ENCODE measurements around the gene SHB.
"Not testable (repeated sequence)": the region's sequence is repeated elsewhere in the genome, so short reads cannot be mapped to it uniquely, and the experiment has no call there.

The SHB gene

DNA sequence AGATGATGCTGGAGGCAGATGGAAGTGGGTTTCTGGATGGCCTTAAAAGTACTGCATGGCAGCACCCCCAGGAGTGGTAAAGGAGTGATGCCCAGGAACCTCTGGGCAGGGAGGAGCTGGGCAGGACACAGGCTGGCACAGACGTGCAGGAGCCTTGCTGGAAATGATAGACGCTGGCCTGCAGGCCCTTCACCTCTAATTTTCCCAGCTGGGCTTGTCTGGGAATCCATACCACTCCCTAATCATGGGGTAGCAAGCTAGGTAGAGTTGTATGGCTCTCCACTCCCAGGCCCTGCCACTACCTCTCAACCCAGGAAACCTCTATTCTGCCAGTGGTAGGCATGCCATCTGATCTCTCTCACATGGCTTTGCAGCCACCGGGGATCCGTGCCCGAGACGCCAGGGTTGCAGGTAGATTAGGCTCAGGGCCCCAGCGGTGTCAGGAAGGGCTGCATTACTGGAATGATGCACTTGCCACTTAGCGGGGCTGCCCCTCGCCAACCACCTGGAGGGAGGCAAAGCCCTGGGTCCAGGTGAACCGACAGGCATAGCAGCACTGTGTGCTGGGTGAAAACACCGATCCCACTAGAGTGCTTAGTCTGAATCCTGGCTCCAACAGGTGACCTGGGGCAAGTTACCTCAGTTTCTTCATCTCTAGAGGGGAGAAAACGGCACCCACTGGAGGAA, 85.5 kb downstream of the SHB start:
- DNase-seq = no peak

DNA sequence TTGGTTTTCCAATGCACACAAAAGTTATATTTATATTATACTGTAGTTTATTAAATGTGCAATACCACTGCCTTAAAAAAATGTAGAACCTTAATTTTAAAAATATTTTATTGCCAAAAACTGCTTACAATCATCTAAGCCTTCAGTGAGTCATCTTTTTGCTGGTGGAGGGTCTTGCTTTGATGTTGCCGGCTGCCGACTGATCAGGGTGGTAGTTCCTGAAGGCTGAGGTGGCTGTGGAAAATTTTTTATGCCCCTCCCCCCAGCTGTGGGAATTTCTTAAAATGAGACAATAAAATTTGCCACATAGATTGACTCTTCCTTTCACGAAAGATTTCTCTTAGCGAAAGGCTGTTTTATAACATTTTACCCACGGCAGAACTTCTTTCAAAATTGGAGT, 89.2 kb downstream of the SHB start:
- DNase-seq = no peak

DNA sequence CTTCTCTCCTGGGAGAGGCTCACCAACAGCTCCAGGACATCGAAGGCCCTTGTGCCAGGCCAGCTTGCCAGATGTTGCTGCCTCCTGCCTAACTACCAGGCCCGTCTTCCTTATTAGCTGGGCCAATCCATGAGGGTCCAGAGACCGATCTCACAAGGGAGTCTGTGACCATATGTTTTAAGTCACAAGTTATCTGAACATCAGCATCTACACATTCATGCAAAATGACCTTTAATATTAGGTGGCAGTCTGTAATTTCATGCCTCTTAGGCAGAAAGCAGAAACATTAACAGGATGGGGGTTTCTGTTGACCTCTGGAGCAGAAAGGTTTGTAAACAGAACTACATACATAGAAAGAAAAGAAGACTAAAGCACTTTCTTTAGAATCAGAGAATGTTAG, 90.0 kb downstream of the SHB start:
- no peak for DNase-seq

DNA sequence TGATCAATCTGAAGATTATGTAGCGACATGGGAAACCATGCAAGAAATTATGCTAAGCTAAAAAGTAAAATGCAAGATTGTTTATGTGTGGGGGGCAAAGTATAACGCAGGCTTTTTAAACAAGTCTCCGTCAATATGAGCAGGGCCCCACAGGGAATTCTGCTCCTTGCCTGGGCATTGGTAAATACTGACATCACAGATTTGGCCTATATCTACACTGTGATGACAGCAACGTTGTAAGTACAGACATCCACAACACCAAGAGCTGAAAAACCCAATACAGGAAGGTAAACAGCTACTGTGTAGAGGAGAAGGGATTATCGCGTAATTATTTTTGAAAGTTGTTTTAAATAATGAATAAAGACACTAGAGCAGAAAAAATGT, 90.6 kb downstream of the SHB start:
- DNase-seq = no peak

- no peak for DNase-seq
Observed at GRCh38 chr9:37977851-37978480, 91.1 kb downstream of the SHB start.

- DNase-seq = no peak
Observed at GRCh38 chr9:37976714-37977477, 92.1 kb downstream of the SHB start.

DNA sequence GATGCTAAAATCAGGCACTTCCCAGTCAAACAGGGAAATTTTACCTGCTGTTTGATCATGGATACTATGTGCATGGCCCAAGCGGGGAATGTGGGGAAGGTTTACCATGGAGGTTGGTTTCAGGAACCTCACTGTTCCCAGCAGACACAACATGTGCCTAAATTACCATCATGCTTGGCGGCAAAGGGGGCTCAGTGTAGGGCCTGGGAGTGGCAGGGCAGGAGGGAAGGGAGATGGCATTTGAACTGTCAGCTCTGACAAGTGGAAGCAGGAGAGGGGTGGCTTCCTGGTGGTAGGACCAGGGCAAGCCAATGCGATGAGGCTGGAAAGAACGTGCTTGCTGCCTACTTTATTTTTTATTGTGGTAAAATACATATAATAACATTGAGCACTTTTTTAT, 93.4 kb downstream of the SHB start:
- no peak for DNase-seq

GRCh38 chr9:37974506-37975173, 94.4 kb downstream of the SHB start:
- no peak for DNase-seq

DNA sequence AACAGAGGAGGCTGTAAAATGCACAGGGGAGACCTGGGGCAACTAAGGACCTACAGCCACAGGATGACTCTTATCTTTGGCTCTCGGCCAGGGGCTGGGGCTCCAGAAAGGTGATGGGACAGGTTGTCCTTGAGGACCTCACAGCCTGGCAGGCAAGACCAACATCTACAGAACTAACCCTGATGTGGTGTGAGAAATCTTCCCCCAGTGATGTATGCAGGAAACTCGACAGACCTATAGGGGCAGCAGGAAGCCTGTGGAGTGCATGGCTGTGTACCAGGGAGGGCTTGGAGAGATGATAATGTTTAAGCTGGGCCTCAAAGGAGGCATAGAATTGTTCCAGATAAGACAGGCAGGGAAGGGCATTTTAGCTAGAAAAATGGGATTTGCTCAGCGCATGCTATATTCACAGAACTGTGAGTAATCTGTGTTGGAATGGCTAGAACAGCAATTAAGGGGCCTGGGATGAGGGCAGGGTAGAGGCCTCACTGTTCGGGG, 96.6 kb downstream of the SHB start:
- DNase-seq = no peak

- no peak for DNase-seq
Observed at GRCh38 chr9:37971691-37972090, 97.3 kb downstream of the SHB start.

GRCh38 chr9:37971108-37971459, 97.9 kb downstream of the SHB start:
- DNase-seq = no peak

GRCh38 chr9:37970301-37971107, 98.5 kb downstream of the SHB start:
- no peak for DNase-seq

DNA sequence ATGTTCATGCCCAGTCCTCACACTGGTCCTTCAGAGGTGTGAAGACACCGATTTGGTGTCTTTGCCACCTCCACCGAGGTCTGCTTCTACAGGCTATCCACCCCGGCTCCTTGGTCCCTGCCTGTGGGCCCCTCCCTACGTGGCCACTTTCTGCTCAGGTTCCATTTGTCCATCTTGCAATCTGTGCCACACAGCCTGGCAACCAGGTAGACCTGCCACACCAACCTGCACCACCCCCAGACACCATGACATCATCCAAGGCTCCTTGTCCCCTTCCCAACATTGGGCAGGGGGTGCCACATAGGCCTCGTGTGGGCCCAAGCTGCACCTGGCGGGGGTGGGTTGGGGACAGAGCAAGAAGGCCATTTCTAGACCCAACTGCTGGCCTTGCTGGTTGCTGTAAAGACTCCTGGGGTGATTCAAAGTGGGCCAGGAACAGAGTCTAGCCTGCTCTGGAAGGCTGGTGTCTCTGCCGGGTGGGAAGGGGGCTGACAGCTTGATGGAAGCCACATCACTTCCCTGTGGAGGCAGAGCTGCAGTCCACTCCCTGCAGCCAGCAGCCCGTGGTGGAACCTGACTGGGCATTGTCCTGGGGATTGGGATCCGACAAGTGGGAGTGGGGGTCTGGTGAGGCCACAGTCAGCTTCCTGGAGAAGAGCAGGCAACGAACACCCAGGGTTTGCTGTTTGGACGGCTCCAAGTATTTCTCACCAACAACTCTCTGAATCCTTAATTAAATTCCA, 99.3 kb downstream of the SHB start:
- DNase-seq = no peak

DNA sequence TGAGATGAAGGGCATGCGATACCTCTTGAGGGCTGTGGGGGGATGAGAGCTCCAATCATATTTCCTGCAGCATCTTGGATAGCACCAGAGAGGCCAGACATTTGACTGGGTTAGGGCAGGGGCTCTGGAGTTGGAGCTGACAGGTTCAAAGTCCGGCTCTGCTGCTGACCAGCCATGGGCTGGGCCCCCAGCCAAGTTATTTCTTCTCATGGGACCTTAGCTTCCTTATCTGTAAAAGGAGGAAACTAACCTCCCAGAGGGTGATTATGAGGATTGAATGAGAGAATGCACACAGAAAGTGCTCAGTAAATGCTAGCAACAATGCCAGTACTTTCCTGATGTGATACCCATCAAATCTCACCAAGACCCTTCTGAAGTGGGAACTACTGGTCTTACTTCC, 99.9 kb downstream of the SHB start:
- DNase-seq = no peak

DNA sequence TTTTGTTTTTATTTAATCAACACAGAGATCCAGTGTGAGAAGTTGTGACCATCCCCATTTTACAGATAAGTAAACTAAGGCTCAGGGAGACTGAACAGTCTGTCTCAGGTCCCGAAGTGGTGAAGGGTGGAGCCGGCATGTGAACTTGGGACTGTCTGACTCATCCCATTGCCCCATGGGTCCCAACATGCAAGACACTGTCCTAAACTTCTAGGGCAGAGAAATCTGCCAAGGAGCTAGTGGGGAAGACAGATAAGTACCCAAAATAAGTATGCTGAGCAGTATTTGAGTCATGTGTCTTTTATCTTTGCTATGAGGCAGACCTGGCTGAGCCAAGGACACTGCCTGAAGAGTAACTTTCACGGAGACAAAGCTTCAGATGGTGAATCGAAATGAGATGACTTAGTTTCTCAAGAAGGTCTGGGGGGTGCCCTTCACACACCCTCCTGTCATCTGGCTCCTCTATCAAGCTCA, 100.8 kb downstream of the SHB start:
- DNase-seq = no peak

- no peak for DNase-seq
Observed at GRCh38 chr9:37967761-37968080, 101.3 kb downstream of the SHB start.

- no peak for DNase-seq
Observed at GRCh38 chr9:37967014-37967760, 101.8 kb downstream of the SHB start.

- no peak for DNase-seq
Observed at GRCh38 chr9:37966412-37967013, 102.5 kb downstream of the SHB start.

GRCh38 chr9:37965676-37966345, 103.2 kb downstream of the SHB start:
- DNase-seq = not testable (repeated sequence)

GRCh38 chr9:37965116-37965515, 103.9 kb downstream of the SHB start:
- no peak for DNase-seq

Data from NCI-H1930 (cell line).